HG03354 (cell line): ENCODE results near the gene ZNF329.
A peak's percentile ranks its signal among the peaks of the same experiment; 100 is the strongest.
"Not testable (repeated sequence)": the region's sequence is repeated elsewhere in the genome, so short reads cannot be mapped to it uniquely, and the experiment has no call there.

Experiments
- ATAC-seq: cut with Tn5 transposase; IDR thresholded peaks from one replicate; pipeline ENCODE4 v1.9.1; 2021; ENCODE audit warnings: mild to moderate bottlenecking; ENCODE audit not compliant: unreplicated experiment, poor library complexity, severe bottlenecking

Gene ZNF329

GRCh38 chr19:58150328-58150921, at the start of gene ZNF329:
TSS of gene ZNF329 (minus strand) at chr19:58150789. CDS start at chr19:58129503, 21,286 bp downstream.
- peak; percentile 66 for ATAC-seq

GRCh38 chr19:58196901-58197616, 46.5 kb upstream of the ZNF329 start:
- ATAC-seq: no peak

GRCh38 chr19:58183817-58184215, 33.2 kb upstream of the ZNF329 start:
- no peak for ATAC-seq

GRCh38 chr19:58182989-58183816, 32.6 kb upstream of the ZNF329 start, which contains the start of gene ZNF274:
TSS of gene ZNF274 (plus strand) at chr19:58183061. CDS start at chr19:58183966, 905 bp downstream.
- peak; percentile 95 for ATAC-seq

GRCh38 chr19:58182577-58182988, 32.0 kb upstream of the ZNF329 start:
- no peak for ATAC-seq

- no peak for ATAC-seq
Observed at GRCh38 chr19:58181902-58182576, 31.4 kb upstream of the ZNF329 start.

- no peak for ATAC-seq
Observed at GRCh38 chr19:58170860-58171259, 20.3 kb upstream of the ZNF329 start.

GRCh38 chr19:58166708-58167280, 16.2 kb upstream of the ZNF329 start:
- no peak for ATAC-seq

- ATAC-seq: no peak
Observed at GRCh38 chr19:58166268-58166667, 15.7 kb upstream of the ZNF329 start.

- no peak for ATAC-seq
Observed at GRCh38 chr19:58157045-58157728, 6.6 kb upstream of the ZNF329 start.

- ATAC-seq: peak; percentile 69
Observed at GRCh38 chr19:58154679-58155648, 4.4 kb upstream of the ZNF329 start.

- no peak for ATAC-seq
Observed at GRCh38 chr19:58154287-58154678, 3.7 kb upstream of the ZNF329 start.

GRCh38 chr19:58153386-58153785, 2.8 kb upstream of the ZNF329 start:
- no peak for ATAC-seq

GRCh38 chr19:58147475-58147874, 3.1 kb downstream of the ZNF329 start:
- ATAC-seq: not testable (repeated sequence)

GRCh38 chr19:58145849-58146248, 4.7 kb downstream of the ZNF329 start:
- ATAC-seq: no peak

GRCh38 chr19:58134244-58134643, 16.3 kb downstream of the ZNF329 start:
- ATAC-seq: no peak

GRCh38 chr19:58129284-58129683, 21.3 kb downstream of the ZNF329 start:
- ATAC-seq: no peak
